ENCODE data around the gene KRTAP13-3.

The KRTAP13-3 gene, protein sequence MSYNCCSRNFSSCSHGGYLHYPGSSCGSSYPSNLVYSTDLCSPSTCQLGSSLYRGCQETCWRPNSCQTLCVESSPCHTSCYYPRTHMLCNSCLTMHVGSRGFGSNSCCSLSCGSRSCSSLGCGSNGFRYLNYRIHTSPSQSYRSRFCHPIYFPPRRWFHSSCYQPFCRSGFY

GRCh38 chr21:30425826-30426225 lies at the start of gene KRTAP13-3:
TSS of gene KRTAP13-3 (minus strand) at chr21:30425926. CDS start at chr21:30425912, 14 bp downstream.
- DNase-seq (ENCODE audit: low spot score): no peak

DNA sequence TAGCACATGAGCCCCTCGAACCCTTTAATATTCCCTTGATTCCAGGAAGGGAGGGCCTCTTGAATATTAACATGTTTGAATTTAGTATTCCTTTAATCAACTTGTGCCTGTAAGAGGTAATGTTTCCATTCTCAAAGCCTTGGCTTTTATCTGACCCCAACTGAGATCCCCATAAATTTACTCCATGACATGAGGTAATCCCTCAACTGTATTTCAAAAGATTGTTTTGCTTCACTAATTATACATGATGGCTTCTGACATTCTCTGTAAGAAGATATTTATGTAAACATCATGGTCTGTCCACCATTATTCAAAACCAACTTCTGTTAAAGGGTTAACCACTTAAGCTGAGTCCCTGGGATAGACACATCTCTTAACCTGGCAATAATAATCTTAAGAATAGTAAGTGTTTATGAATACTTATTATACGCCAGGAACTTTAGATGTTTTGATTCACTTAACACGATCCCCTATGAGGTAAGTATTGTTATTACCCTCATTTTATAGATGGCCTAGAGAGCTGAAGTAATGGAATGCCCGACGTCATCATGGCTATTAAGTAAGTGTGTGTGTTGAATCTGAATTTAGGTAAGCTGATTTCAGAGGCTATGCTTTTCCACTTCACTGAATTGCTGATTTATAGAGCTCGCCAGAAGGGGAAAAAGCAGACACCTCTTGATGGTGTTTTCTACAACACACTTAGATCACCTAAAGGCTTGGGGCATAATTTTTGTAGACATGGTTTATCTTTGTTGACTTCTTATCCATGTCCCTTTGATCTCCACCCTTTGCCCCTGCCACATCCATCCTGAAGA lies 43.4 kb upstream of the KRTAP13-3 start:
- no peak for DNase-seq (ENCODE audit: low spot score)

- DNase-seq (ENCODE audit: low spot score): no peak
Measured at GRCh38 chr21:30463713-30464112, 38.0 kb upstream of the KRTAP13-3 start.

DNA sequence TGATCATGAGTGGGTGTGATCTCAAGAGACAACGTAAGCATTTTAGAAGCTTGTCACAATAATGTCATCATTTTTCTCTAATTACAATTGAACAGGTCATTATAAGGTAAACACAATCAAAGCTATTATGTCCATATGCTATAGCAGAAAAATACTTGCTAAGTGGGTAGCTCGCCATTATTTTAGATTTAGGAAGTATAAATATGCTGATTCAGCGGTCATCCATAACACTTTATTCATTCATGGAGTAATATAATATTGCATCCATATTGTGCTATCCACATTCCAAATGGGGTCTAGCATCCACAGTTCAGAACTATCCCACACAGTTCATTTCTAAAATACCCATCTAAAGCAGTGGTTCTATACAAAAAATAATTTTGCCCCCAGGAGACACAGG lies 22.8 kb upstream of the KRTAP13-3 start:
- no peak for DNase-seq (ENCODE audit: low spot score)

DNA sequence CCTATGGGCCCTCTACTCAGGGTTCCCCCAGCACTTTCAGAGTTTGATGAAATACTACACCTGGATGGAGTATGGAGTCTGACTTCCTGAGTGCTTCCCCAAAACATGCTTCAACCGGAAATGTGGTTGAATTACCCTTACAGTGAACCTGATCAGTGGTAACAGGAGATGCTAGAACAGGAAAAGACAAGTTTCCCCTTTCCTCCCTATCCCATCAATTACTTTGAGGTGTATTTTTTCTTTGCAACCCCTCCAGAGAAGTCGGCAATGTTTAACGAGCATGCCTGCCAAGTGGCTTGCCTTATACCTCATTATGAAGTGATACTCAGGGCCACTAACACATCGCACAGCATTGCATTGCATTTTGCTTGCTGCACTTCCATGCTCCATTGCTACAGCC lies 21.3 kb upstream of the KRTAP13-3 start:
- DNase-seq (ENCODE audit: low spot score): no peak

GRCh38 chr21:30444204-30444603 lies 18.5 kb upstream of the KRTAP13-3 start:
- DNase-seq (ENCODE audit: low spot score): no peak

DNA sequence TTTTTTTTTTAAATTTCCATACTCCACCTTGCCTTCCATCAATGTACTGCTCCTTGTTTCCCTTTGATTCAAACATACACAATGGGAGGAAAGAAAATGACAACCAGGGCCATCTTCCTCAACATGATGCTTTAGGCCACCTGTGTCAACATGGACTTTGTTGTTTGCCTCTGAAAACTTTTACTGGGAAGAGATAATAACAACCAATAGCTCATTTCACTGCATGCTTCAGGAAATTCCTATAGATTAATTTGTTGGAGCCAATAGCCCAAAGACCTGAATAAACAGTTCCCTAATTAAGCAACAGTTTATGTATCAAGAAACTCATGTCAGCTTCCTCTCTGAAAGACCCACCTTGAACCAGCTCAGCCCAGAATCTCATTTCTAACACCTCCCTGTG lies 17.5 kb upstream of the KRTAP13-3 start:
- DNase-seq (ENCODE audit: low spot score): no peak

DNA sequence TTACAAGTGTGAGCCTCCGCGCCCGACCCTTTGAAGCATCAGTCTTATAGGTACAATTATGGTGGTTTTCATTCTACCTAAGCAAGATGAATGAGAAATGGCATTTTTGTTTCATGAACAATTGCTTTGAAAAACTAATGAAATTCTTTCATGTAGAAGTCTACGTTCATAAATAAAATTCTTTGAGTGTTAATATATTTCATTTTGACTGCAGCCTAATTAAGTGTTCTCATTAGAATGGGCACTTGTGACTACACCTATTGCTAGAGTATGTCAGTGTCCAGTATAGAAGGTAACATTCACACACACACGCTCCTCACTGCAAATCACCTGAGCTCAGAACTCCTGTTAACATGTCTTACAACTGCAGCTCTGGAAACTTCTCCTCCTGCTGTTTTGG lies 14.2 kb upstream of the KRTAP13-3 start, which contains the start of gene KRTAP15-1:
TSS of gene KRTAP15-1 (plus strand) at position 301 of the 400 bp plus-strand sequence. CDS start at position 354, 53 bp downstream.
- DNase-seq (ENCODE audit: low spot score): no peak

- DNase-seq (ENCODE audit: low spot score): no peak
Measured at GRCh38 chr21:30437010-30437565, 11.4 kb upstream of the KRTAP13-3 start.

DNA sequence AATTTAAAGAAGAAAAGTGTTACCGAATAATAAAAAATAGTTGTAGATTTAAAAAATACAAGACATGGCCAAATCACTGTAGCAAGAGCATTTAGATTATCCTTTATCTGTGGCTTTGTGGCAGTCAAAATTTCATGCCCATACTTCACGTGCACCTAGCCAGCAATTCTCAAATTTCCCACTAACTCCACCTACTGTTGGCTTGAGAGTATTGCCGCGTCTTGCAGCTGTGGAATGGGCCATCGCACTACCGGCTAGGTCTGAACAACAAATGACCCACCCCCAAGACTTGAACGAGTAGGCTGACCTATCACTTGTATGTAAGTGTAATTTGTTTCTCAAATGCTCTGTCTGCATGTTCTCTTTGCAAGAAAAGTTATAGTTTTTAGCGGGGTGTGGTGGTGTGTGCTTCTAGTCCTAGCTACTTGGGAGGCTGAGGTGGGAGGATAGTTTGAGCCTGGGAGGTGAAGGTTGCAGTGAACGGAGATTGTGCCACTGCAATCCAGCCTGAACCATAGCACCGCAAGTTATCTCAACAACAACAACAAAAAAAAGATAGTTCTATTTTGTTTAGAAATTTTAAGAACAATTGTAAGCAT lies 8.4 kb upstream of the KRTAP13-3 start:
- peak; percentile 6 for DNase-seq (ENCODE audit: low spot score)

DNA sequence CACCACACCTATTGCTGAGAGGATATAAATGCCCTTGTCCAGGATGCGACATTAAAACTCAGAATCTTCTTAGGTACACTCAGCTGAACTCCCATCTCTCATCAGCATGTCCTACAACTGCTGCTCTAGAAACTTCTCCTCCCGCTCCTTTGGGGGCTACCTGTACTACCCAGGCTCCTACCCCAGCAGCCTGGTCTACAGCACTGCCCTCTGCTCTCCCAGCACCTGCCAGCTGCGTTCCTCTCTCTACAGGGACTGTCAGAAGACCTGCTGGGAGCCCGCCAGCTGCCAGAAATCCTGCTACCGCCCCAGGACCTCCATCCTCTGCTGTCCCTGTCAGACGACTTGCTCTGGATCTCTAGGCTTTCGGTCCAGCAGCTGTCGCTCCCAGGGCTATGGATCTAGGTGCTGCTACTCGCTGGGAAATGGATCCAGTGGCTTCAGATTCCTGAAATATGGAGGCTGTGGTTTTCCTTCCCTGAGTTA lies 4.5 kb upstream of the KRTAP13-3 start, which contains the start of gene KRTAP13-4:
TSS of gene KRTAP13-4 (plus strand) at position 51 of the 486 bp plus-strand sequence. CDS start at position 107, 56 bp downstream.
- DNase-seq (ENCODE audit: low spot score): no peak

DNA sequence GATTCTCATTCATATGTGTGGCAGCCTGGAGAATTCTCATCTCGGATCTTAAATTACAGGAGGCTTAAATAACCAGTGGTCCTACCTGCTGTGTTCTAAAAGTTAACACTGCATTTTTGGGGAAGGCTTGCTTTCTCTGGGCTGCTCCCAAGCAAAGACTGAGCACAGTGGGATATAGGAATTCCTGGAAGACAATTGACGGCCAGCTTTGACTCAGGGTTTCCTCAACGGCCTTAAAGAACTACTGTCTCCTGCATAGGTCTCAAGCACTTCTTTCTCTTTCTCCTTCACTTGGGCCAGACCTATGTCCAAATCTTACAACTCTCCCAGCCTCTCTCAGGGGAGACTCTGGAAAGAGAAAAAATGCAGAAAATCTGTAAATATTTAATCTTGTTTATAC lies 1.0 kb upstream of the KRTAP13-3 start:
- DNase-seq (ENCODE audit: low spot score): no peak

- DNase-seq (ENCODE audit: low spot score): no peak
Measured at GRCh38 chr21:30415993-30416392, 9.7 kb downstream of the KRTAP13-3 start.

DNA sequence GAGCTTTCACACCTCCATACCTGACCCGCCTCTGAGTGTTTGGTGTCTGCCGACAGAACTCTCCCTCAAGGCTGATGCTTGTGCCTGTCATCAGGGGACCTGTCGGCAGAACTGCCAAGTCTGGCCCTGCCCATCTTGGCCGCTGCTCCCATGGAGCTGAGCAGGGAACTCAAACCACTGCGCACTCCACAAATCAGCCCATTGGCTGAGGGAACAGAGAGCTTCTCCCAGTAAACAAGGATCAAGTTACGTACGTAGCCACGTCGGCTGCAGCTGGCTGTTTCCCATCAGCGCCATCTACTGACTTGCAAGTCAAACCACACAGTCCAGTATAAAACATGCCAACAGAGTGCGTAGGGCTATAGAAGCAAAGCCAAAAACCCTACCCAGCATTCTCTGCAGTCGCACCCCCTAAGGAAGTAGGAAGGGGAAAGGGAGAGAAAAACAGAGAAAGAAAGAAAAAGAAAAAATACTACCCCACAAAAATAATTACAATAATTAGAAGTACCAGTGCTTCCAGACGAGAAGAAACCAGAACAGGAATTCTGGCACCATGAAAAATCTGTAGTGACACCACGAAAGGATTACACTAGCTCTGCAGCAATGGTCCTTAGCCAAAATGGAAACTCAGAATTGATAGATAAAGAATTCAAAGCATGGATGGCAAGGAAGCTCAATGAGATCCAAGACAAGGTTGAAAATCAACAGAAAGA lies 16.8 kb downstream of the KRTAP13-3 start:
- peak; percentile 3 for DNase-seq (ENCODE audit: low spot score)

- DNase-seq (ENCODE audit: low spot score): no peak
Measured at GRCh38 chr21:30395731-30396130, 30.0 kb downstream of the KRTAP13-3 start, which contains the start of gene KRTAP13-1. TSS of gene KRTAP13-1 (plus strand) at chr21:30396031. CDS start at chr21:30396087, 56 bp downstream.

DNA sequence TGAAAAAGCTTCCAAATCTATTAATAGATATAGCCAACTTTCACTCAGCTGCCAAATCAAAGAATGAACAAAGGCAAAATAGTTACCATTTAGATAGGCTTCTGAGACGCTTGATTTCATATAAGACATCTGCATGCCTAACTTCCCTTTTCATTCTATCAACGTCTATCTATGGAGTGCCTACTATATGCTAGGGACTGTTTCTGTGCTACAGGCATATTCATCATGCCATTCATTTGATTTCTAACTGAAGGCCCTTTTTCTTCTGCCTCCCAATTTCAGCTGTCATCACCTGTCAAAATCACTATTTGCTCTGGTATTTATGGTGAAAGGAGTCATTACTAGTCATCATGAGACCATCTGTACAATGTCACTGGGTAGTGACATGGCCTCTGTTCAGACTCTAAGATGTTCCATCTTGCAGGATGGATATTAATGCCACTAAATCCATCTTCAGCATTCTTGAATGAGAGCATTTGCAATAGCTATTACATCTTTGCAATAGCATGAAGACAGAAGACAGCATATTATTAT lies 34.2 kb downstream of the KRTAP13-3 start:
- DNase-seq (ENCODE audit: low spot score): no peak

- no peak for DNase-seq (ENCODE audit: low spot score)
Measured at GRCh38 chr21:30382201-30382600, 43.5 kb downstream of the KRTAP13-3 start.

Measured in AG20443 (cell line).